ENCODE measurements around the gene CAMTA1.

DNA sequence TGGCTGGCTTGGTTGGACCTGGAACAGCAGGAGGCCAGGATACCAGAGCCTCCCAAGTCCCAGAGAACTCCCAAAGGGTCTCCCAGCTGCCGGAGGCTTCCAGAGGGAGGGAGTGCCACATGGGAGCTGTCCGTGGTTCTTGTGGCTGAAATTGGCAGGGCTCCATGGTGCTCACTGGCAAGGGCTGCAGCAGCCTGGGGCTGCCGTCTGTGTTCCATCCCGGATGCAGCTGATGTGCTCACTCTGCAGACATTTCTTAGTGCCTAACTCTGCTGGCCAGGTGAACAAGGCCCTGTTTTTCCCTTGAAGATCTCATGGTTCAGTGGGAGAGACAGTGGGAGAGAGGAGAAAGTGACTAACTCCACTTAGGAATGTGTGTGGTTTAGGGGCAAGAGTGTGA is 261.1 kb downstream of the CAMTA1 start:
- no peak for TF ChIP-seq POLR2A (IDR thresholded peaks at IDR 0.05)
- TF ChIP-seq, protein P1, sequence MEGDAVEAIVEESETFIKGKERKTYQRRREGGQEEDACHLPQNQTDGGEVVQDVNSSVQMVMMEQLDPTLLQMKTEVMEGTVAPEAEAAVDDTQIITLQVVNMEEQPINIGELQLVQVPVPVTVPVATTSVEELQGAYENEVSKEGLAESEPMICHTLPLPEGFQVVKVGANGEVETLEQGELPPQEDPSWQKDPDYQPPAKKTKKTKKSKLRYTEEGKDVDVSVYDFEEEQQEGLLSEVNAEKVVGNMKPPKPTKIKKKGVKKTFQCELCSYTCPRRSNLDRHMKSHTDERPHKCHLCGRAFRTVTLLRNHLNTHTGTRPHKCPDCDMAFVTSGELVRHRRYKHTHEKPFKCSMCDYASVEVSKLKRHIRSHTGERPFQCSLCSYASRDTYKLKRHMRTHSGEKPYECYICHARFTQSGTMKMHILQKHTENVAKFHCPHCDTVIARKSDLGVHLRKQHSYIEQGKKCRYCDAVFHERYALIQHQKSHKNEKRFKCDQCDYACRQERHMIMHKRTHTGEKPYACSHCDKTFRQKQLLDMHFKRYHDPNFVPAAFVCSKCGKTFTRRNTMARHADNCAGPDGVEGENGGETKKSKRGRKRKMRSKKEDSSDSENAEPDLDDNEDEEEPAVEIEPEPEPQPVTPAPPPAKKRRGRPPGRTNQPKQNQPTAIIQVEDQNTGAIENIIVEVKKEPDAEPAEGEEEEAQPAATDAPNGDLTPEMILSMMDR (IDR thresholded peaks at IDR 0.05), result no peak

Data from prostate gland (tissue), 2 donors.